ENCODE results near the gene CIDEB.

The CIDEB gene

GRCh38 chr14:24269910-24270536 is 37.8 kb downstream of the CIDEB start:
- DNase-seq (ENCODE audit: low spot score) = no peak

GRCh38 chr14:24269368-24269767 is 38.4 kb downstream of the CIDEB start:
- DNase-seq (ENCODE audit: low spot score) = no peak

GRCh38 chr14:24268225-24268624 is 39.6 kb downstream of the CIDEB start:
- no peak for DNase-seq (ENCODE audit: low spot score)

- DNase-seq (ENCODE audit: low spot score) = no peak
These were observed 40.3 kb downstream of the CIDEB start for GRCh38 chr14:24267516-24267915.

GRCh38 chr14:24266344-24267244 is 41.2 kb downstream of the CIDEB start:
- DNase-seq (ENCODE audit: low spot score) = no peak

- DNase-seq (ENCODE audit: low spot score) = no peak
These were observed 43.5 kb downstream of the CIDEB start for GRCh38 chr14:24264298-24264697.

- DNase-seq (ENCODE audit: low spot score) = no peak
These were observed 43.9 kb downstream of the CIDEB start for GRCh38 chr14:24263848-24264247.

- DNase-seq (ENCODE audit: low spot score) = no peak
These were observed 44.7 kb downstream of the CIDEB start, which contains the start of gene TGM1 for GRCh38 chr14:24262821-24263733. TSS of gene TGM1 (minus strand) at chr14:24263177. CDS start at chr14:24262352, 825 bp downstream.

- no peak for DNase-seq (ENCODE audit: low spot score)
These were observed 45.8 kb downstream of the CIDEB start for GRCh38 chr14:24261969-24262327.

GRCh38 chr14:24261256-24261968 is 46.4 kb downstream of the CIDEB start:
- DNase-seq (ENCODE audit: low spot score) = no peak

GRCh38 chr14:24260780-24261157 is 47.0 kb downstream of the CIDEB start:
- no peak for DNase-seq (ENCODE audit: low spot score)

GRCh38 chr14:24260026-24260779 is 47.6 kb downstream of the CIDEB start:
- no peak for DNase-seq (ENCODE audit: low spot score)

- no peak for DNase-seq (ENCODE audit: low spot score)
These were observed 48.3 kb downstream of the CIDEB start for GRCh38 chr14:24259282-24260025.

GRCh38 chr14:24258548-24259265 is 49.1 kb downstream of the CIDEB start:
- DNase-seq (ENCODE audit: low spot score) = no peak

- DNase-seq (ENCODE audit: low spot score) = no peak
These were observed 49.7 kb downstream of the CIDEB start for GRCh38 chr14:24258119-24258518.

- no peak for DNase-seq (ENCODE audit: low spot score)
These were observed 50.8 kb downstream of the CIDEB start for GRCh38 chr14:24256960-24257359.

GRCh38 chr14:24255931-24256711 is 51.7 kb downstream of the CIDEB start:
- DNase-seq (ENCODE audit: low spot score) = peak; percentile 66

- no peak for DNase-seq (ENCODE audit: low spot score)
These were observed 52.3 kb downstream of the CIDEB start for GRCh38 chr14:24255438-24255837.
